GM19397 (cell line): ENCODE measurements around the gene GFOD1.
"Not testable (repeated sequence)": the region's sequence is repeated elsewhere in the genome, so short reads cannot be mapped to it uniquely, and the experiment has no call there.

Source experiments
- ATAC-seq: cut with Tn5 transposase; IDR thresholded peaks from one replicate; pipeline ENCODE4 v1.9.1; 2021; ENCODE audit warnings: mild to moderate bottlenecking, moderate library complexity; ENCODE audit not compliant: unreplicated experiment

Gene GFOD1

GRCh38 chr6:13445005-13445743 is 42.2 kb downstream of the GFOD1 start:
- no peak for ATAC-seq

GRCh38 chr6:13444604-13445003 is 42.8 kb downstream of the GFOD1 start:
- no peak for ATAC-seq

GRCh38 chr6:13443978-13444377 is 43.4 kb downstream of the GFOD1 start:
- ATAC-seq: not testable (repeated sequence)

- ATAC-seq: no peak
Observed at GRCh38 chr6:13441778-13442177, 45.6 kb downstream of the GFOD1 start.

GRCh38 chr6:13439644-13440043 is 47.8 kb downstream of the GFOD1 start:
- ATAC-seq: no peak

- no peak for ATAC-seq
Observed at GRCh38 chr6:13438126-13438525, 49.3 kb downstream of the GFOD1 start.

GRCh38 chr6:13437218-13437996 is 50.0 kb downstream of the GFOD1 start:
- no peak for ATAC-seq

GRCh38 chr6:13436399-13437217 is 50.8 kb downstream of the GFOD1 start:
- no peak for ATAC-seq

GRCh38 chr6:13435477-13436246 is 51.7 kb downstream of the GFOD1 start:
- no peak for ATAC-seq

- no peak for ATAC-seq
Observed at GRCh38 chr6:13434777-13435176, 52.6 kb downstream of the GFOD1 start.

GRCh38 chr6:13434135-13434775 is 53.1 kb downstream of the GFOD1 start:
- not testable (repeated sequence) for ATAC-seq

GRCh38 chr6:13433709-13434121 is 53.7 kb downstream of the GFOD1 start:
- ATAC-seq: no peak

- ATAC-seq: no peak
Observed at GRCh38 chr6:13432526-13433184, 54.7 kb downstream of the GFOD1 start.

- ATAC-seq: no peak
Observed at GRCh38 chr6:13431861-13432465, 55.4 kb downstream of the GFOD1 start.

GRCh38 chr6:13431059-13431656 is 56.2 kb downstream of the GFOD1 start:
- no peak for ATAC-seq

GRCh38 chr6:13429406-13429753 is 58.0 kb downstream of the GFOD1 start:
- ATAC-seq: no peak

- peak; percentile 30 for ATAC-seq
Observed at GRCh38 chr6:13428583-13429405, 58.6 kb downstream of the GFOD1 start.
